GM21367 (cell line): ENCODE results near the gene CCDC85B.

ENCODE experiments used
- ATAC-seq: cut with Tn5 transposase; IDR thresholded peaks from one replicate; pipeline ENCODE4 v1.9.1; 2021; ENCODE audit not compliant: unreplicated experiment

Gene CCDC85B

GRCh38 chr11:65928667-65929066 lies 38.2 kb downstream of the CCDC85B start:
- no peak for ATAC-seq

GRCh38 chr11:65931773-65932557 lies 41.5 kb downstream of the CCDC85B start:
- ATAC-seq: no peak

- ATAC-seq: no peak
Observed at GRCh38 chr11:65932558-65932919, 42.1 kb downstream of the CCDC85B start.

- no peak for ATAC-seq
Observed at GRCh38 chr11:65934014-65934413, 43.5 kb downstream of the CCDC85B start.

- ATAC-seq: no peak
Observed at GRCh38 chr11:65937766-65938165, 47.3 kb downstream of the CCDC85B start.
